ENCODE data around the gene SORCS2. TPM values are rescaled to one million over a fixed set of nuclear protein-coding genes. Genes with fewer than 3 reads are reported as not detected.

Gene SORCS2
- total RNA-seq, 1 donor from 2014 or later, result not detected

DNA sequence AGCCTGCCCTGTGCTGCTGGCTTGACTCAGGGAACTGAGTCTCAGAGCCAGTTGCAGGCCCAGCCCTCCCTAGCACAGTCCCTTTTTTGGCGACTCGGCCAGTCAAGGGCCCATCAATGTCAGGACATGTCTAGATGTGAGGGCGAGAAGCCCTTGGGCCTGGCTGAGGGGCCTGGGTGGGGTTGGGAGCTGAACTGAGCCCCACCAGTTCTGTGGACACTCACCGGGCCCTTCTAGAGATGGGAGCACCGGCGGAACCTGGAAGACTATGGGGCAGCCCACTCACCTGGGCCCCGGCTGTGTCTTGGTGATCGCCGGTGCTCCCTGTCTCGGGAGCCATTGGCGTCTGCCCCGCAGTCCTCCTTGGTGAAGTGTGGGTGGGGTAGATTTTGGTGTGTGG, 501.4 kb downstream of the SORCS2 start:
- H3K27ac Mint-ChIP-seq, result no peak overlapping the region
- no peaks in the 10 kb centered on the region for H3K27me3 Mint-ChIP-seq
- intact Hi-C loops (cut with micrococcal nuclease), result no loop called here
- CTCF ChIA-PET, result no interaction called here
- DNase-seq (no peak), ATAC-seq (ENCODE audit: low read depth) (no peak)
- no peak overlapping the region for H3K4me3 Mint-ChIP-seq
- H3K9me3 Mint-ChIP-seq, result peaks cover 3% of the 10 kb centered on the region
- TF ChIP-seq, protein P1, sequence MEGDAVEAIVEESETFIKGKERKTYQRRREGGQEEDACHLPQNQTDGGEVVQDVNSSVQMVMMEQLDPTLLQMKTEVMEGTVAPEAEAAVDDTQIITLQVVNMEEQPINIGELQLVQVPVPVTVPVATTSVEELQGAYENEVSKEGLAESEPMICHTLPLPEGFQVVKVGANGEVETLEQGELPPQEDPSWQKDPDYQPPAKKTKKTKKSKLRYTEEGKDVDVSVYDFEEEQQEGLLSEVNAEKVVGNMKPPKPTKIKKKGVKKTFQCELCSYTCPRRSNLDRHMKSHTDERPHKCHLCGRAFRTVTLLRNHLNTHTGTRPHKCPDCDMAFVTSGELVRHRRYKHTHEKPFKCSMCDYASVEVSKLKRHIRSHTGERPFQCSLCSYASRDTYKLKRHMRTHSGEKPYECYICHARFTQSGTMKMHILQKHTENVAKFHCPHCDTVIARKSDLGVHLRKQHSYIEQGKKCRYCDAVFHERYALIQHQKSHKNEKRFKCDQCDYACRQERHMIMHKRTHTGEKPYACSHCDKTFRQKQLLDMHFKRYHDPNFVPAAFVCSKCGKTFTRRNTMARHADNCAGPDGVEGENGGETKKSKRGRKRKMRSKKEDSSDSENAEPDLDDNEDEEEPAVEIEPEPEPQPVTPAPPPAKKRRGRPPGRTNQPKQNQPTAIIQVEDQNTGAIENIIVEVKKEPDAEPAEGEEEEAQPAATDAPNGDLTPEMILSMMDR (IDR thresholded peaks at IDR 0.05), result no peak
- H3K36me3 Mint-ChIP-seq (ENCODE audit: low read depth), result no peaks in the 10 kb centered on the region
- H3K4me1 Mint-ChIP-seq, result no peaks in the 10 kb centered on the region
- POLR2A ChIA-PET, result no interaction called here

DNA sequence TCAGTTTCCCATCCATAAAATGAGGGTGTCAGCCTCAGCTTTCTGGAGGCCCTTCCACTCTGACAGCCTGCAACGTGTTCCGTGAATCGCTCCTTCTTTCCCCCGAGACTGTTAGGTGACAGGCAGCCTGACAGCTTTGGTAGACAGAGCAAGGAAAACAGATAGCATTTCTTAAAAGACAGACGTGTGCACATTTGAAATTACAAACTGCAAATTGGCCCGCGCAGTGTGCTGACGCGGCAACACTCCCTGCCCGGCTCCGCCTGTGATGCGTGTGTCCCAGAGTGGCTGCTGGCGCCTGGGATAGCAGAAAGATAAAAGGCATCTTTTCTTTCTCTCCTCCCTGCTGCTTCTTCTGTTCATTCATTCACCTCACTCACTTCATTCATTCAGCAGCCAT, 502.0 kb downstream of the SORCS2 start:
- no peaks in the 10 kb centered on the region for H3K36me3 Mint-ChIP-seq (ENCODE audit: low read depth)
- TF ChIP-seq, protein P1 (IDR thresholded peaks at IDR 0.05), result no peak
- H3K27ac Mint-ChIP-seq, result no peak overlapping the region
- no peaks in the 10 kb centered on the region for H3K4me1 Mint-ChIP-seq
- ATAC-seq (ENCODE audit: low read depth), result no peak
- CTCF ChIA-PET, result no interaction called here
- POLR2A ChIA-PET, result no interaction called here
- intact Hi-C loops (cut with micrococcal nuclease), result no loop called here
- no peak for DNase-seq
- peaks cover 3% of the 10 kb centered on the region for H3K9me3 Mint-ChIP-seq
- no peak overlapping the region for H3K4me3 Mint-ChIP-seq
- H3K27me3 Mint-ChIP-seq, result no peaks in the 10 kb centered on the region

DNA sequence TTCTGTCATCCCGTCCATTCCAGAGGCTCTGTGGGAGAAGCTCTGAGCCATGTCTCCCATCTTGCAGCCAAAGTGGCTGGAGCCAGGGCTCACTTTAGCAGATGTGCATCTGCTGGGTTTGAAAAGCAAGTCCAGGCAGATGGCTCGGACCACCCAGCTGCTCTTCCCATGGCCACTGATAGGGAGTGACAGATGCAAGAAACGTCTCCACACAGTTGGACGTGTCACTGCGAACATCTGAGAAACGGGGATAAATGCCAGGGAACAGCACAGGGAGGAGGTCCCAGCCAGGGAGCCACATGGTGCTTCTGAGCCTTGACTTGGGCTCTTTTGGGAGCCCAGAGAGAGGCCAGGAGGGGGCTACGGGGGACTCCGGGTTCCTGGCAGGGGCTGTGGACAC, 505.0 kb downstream of the SORCS2 start:
- H3K27ac Mint-ChIP-seq, result no peak overlapping the region
- no peak for ATAC-seq (ENCODE audit: low read depth)
- no peaks in the 10 kb centered on the region for H3K4me1 Mint-ChIP-seq
- peaks cover 2% of the 10 kb centered on the region for H3K27me3 Mint-ChIP-seq
- ChIA-PET POLR2A (no interaction called here), CTCF (no interaction called here)
- no peak overlapping the region for H3K4me3 Mint-ChIP-seq
- TF ChIP-seq, protein P1 (IDR thresholded peaks at IDR 0.05), result no peak
- H3K9me3 Mint-ChIP-seq, result peaks cover 3% of the 10 kb centered on the region
- no peak for DNase-seq
- intact Hi-C loops (cut with micrococcal nuclease), result no loop called here
- no peaks in the 10 kb centered on the region for H3K36me3 Mint-ChIP-seq (ENCODE audit: low read depth)

DNA sequence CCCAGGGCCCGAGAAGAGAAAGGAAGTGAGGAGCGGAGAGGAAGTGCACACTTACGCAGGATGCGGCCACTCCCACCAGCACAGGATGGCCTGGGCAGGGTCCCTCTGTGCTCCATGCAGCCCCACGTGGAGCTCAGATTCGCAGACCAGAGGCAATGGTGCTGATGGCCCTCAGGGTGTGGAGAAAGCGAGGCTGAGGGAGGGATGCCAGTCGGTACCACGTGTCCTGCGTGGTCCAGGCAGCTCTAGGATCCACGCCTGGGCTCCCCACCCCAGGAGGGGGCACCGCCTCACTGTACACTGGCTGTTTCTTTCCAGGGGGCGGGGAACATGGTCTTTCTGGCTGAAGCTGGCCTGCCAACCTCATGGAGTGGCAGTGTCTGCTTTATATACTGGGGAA, 505.5 kb downstream of the SORCS2 start:
- intact Hi-C loops (cut with micrococcal nuclease), result no loop called here
- TF ChIP-seq, protein P1 (IDR thresholded peaks at IDR 0.05), result no peak
- Mint-ChIP-seq H3K27me3 (peaks cover 2% of the 10 kb centered on the region), H3K4me1 (no peaks in the 10 kb centered on the region), H3K9me3 (peaks cover 3% of the 10 kb centered on the region), H3K4me3 (no peak overlapping the region), H3K36me3 (ENCODE audit: low read depth) (no peaks in the 10 kb centered on the region), H3K27ac (no peak overlapping the region)
- ATAC-seq (ENCODE audit: low read depth) (no peak), DNase-seq (no peak)
- CTCF ChIA-PET, result no interaction called here
- POLR2A ChIA-PET, result no interaction called here

DNA sequence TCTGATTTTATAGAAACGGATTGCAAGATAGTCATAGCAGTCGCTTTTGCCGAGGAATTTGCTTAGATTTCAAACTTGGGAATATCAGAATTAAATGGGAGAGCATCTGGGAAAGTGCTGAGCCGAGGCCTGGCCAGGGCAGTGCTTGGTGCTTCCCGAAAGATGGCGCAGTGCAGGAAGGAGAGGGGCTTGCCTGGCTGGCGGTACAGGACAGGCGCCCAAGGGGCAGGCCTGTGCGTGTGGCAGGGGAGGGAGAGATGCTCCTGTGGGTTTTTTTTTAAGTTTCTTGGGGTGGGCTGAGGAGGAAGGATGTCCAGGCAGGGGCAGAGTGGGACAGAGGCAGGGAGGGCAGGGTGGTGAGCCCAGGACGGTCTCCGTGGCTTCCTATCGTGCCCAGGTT, 506.2 kb downstream of the SORCS2 start:
- ChIA-PET POLR2A (no interaction called here), CTCF (no interaction called here)
- TF ChIP-seq, protein P1 (IDR thresholded peaks at IDR 0.05), result no peak
- no peak overlapping the region for H3K27ac Mint-ChIP-seq
- H3K9me3 Mint-ChIP-seq, result peaks cover 3% of the 10 kb centered on the region
- peaks cover 2% of the 10 kb centered on the region for H3K27me3 Mint-ChIP-seq
- intact Hi-C loops (cut with micrococcal nuclease), result no loop called here
- H3K4me3 Mint-ChIP-seq, result no peak overlapping the region
- no peaks in the 10 kb centered on the region for H3K36me3 Mint-ChIP-seq (ENCODE audit: low read depth)
- no peak for DNase-seq
- H3K4me1 Mint-ChIP-seq, result no peaks in the 10 kb centered on the region
- no peak for ATAC-seq (ENCODE audit: low read depth)

All from activated B cell treated with CpG ODN at 0.5 μM for 24 hours (primary cell).